Gastrocnemius medialis (tissue), 4 donors: ENCODE results near the gene ALDH3B1.

Experiments
- CTCF ChIP-seq, 5 experiments: fragments of 450-650 bp in 3 of 5; fragments of 200-600 bp in 2 of 5; sonication (generic) in 2 of 5; IDR thresholded peaks in 4 of 5; conservative IDR thresholded peaks in 1 of 5; 1 replicate in 4 of 5; 2 replicates in 1 of 5; pipeline ENCODE4 v1.5.1; 2016 to 2019; ENCODE audit warnings: antibody characterized with exemption in 5 of 5, mild to moderate bottlenecking in 3 of 5, moderate library complexity in 3 of 5
- POLR2A ChIP-seq, 2 donors: fragments of 450-650 bp; IDR thresholded peaks; one replicate each; pipeline ENCODE4 v1.6.1; 2017; ENCODE audit warnings: antibody characterized with exemption in 2 of 2, mild to moderate bottlenecking in 2 of 2, moderate library complexity in 2 of 2

- no peak for TF ChIP-seq CTCF (IDR thresholded peaks at IDR 0.05 in 4 of 5, conservative IDR thresholded peaks at IDR 0.05 in 1 of 5)
- TF ChIP-seq POLR2A (IDR thresholded peaks at IDR 0.05) = no peak
Observed at GRCh38 chr11:68016161-68016903, 6.2 kb downstream of the ALDH3B1 start.
